ENCODE measurements around the gene CTRB2.
"Not testable (repeated sequence)": the region's sequence is repeated elsewhere in the genome, so short reads cannot be mapped to it uniquely, and the experiment has no call there.

Gene CTRB2

GRCh38 chr16:75217389-75217851, 10.5 kb upstream of the CTRB2 start:
- H3K9ac ChIP-seq (ENCODE audit: low read depth in 1 of 2, low read length in 2 of 2): no peak overlapping the region
- H3K4me3 ChIP-seq (ENCODE audit: low read depth in 1 of 2, low read length in 2 of 2): no peak overlapping the region
- no peaks in the 10 kb centered on the region for H3K4me1 ChIP-seq (ENCODE audit: control insufficient read depth in 1 of 2, insufficient read depth in 2 of 2, low read length in 2 of 2)
- no peaks in the 10 kb centered on the region for H3K36me3 ChIP-seq (ENCODE audit: control insufficient read depth in 1 of 2, insufficient read depth in 2 of 2, low read length in 2 of 2)
- H3K27me3 ChIP-seq (ENCODE audit: control insufficient read depth in 1 of 2, insufficient read depth in 2 of 2, low read length in 2 of 2): no peaks in the 10 kb centered on the region
- H3K27ac ChIP-seq (ENCODE audit: low read depth, low read length): no peak overlapping the region
- no peaks in the 10 kb centered on the region for H3K9me3 ChIP-seq (ENCODE audit: control insufficient read depth in 1 of 2, low read length in 2 of 2)

- no peaks in the 10 kb centered on the region for H3K27me3 ChIP-seq (ENCODE audit: control insufficient read depth in 1 of 2, insufficient read depth in 2 of 2, low read length in 2 of 2)
- no peak overlapping the region for H3K4me3 ChIP-seq (ENCODE audit: low read depth in 1 of 2, low read length in 2 of 2)
- H3K4me1 ChIP-seq (ENCODE audit: control insufficient read depth in 1 of 2, insufficient read depth in 2 of 2, low read length in 2 of 2): no peaks in the 10 kb centered on the region
- H3K9ac ChIP-seq (ENCODE audit: low read depth in 1 of 2, low read length in 2 of 2): no peak overlapping the region
- H3K9me3 ChIP-seq (ENCODE audit: control insufficient read depth in 1 of 2, low read length in 2 of 2): no peaks in the 10 kb centered on the region
- no peaks in the 10 kb centered on the region for H3K36me3 ChIP-seq (ENCODE audit: control insufficient read depth in 1 of 2, insufficient read depth in 2 of 2, low read length in 2 of 2)
- no peak overlapping the region for H3K27ac ChIP-seq (ENCODE audit: low read depth, low read length)
Observed at GRCh38 chr16:75216576-75216975, 9.6 kb upstream of the CTRB2 start.

- no peak overlapping the region for H3K9ac ChIP-seq (ENCODE audit: low read depth in 1 of 2, low read length in 2 of 2)
- no peaks in the 10 kb centered on the region for H3K27me3 ChIP-seq (ENCODE audit: control insufficient read depth in 1 of 2, insufficient read depth in 2 of 2, low read length in 2 of 2)
- no peaks in the 10 kb centered on the region for H3K4me1 ChIP-seq (ENCODE audit: control insufficient read depth in 1 of 2, insufficient read depth in 2 of 2, low read length in 2 of 2)
- H3K27ac ChIP-seq (ENCODE audit: low read depth, low read length): no peak overlapping the region
- H3K9me3 ChIP-seq (ENCODE audit: control insufficient read depth in 1 of 2, low read length in 2 of 2): no peaks in the 10 kb centered on the region
- H3K36me3 ChIP-seq (ENCODE audit: control insufficient read depth in 1 of 2, insufficient read depth in 2 of 2, low read length in 2 of 2): no peaks in the 10 kb centered on the region
- no peak overlapping the region for H3K4me3 ChIP-seq (ENCODE audit: low read depth in 1 of 2, low read length in 2 of 2)
Observed at GRCh38 chr16:75216127-75216526, 9.2 kb upstream of the CTRB2 start.

GRCh38 chr16:75211286-75211685, 4.3 kb upstream of the CTRB2 start:
- H3K27me3 ChIP-seq (ENCODE audit: control insufficient read depth in 1 of 2, insufficient read depth in 2 of 2, low read length in 2 of 2); H3K9me3 ChIP-seq (ENCODE audit: control insufficient read depth in 1 of 2, low read length in 2 of 2); H3K27ac ChIP-seq (ENCODE audit: low read depth, low read length); H3K9ac ChIP-seq (ENCODE audit: low read depth in 1 of 2, low read length in 2 of 2); H3K36me3 ChIP-seq (ENCODE audit: control insufficient read depth in 1 of 2, insufficient read depth in 2 of 2, low read length in 2 of 2); H3K4me1 ChIP-seq (ENCODE audit: control insufficient read depth in 1 of 2, insufficient read depth in 2 of 2, low read length in 2 of 2); H3K4me3 ChIP-seq (ENCODE audit: low read depth in 1 of 2, low read length in 2 of 2): not testable (repeated sequence)

- Histone ChIP-seq H3K27me3 (ENCODE audit: control insufficient read depth in 1 of 2, insufficient read depth in 2 of 2, low read length in 2 of 2) (no peaks in the 10 kb centered on the region), H3K4me3 (ENCODE audit: low read depth in 1 of 2, low read length in 2 of 2) (no peak overlapping the region), H3K36me3 (ENCODE audit: control insufficient read depth in 1 of 2, insufficient read depth in 2 of 2, low read length in 2 of 2) (no peaks in the 10 kb centered on the region), H3K4me1 (ENCODE audit: control insufficient read depth in 1 of 2, insufficient read depth in 2 of 2, low read length in 2 of 2) (no peaks in the 10 kb centered on the region), H3K9me3 (ENCODE audit: control insufficient read depth in 1 of 2, low read length in 2 of 2) (no peaks in the 10 kb centered on the region), H3K27ac (ENCODE audit: low read depth, low read length) (no peak overlapping the region), H3K9ac (ENCODE audit: low read depth in 1 of 2, low read length in 2 of 2) (no peak overlapping the region)
Observed at GRCh38 chr16:75209944-75210343, 3.0 kb upstream of the CTRB2 start.

- not testable (repeated sequence) for H3K36me3 ChIP-seq (ENCODE audit: control insufficient read depth in 1 of 2, insufficient read depth in 2 of 2, low read length in 2 of 2); H3K4me3 ChIP-seq (ENCODE audit: low read depth in 1 of 2, low read length in 2 of 2); H3K27ac ChIP-seq (ENCODE audit: low read depth, low read length); H3K9me3 ChIP-seq (ENCODE audit: control insufficient read depth in 1 of 2, low read length in 2 of 2); H3K9ac ChIP-seq (ENCODE audit: low read depth in 1 of 2, low read length in 2 of 2); H3K4me1 ChIP-seq (ENCODE audit: control insufficient read depth in 1 of 2, insufficient read depth in 2 of 2, low read length in 2 of 2); H3K27me3 ChIP-seq (ENCODE audit: control insufficient read depth in 1 of 2, insufficient read depth in 2 of 2, low read length in 2 of 2)
Observed at GRCh38 chr16:75209514-75209913, 2.6 kb upstream of the CTRB2 start.

GRCh38 chr16:75208861-75209505, 2.0 kb upstream of the CTRB2 start:
- H3K9ac ChIP-seq (ENCODE audit: low read depth in 1 of 2, low read length in 2 of 2): no peak overlapping the region
- no peak overlapping the region for H3K4me3 ChIP-seq (ENCODE audit: low read depth in 1 of 2, low read length in 2 of 2)
- no peaks in the 10 kb centered on the region for H3K4me1 ChIP-seq (ENCODE audit: control insufficient read depth in 1 of 2, insufficient read depth in 2 of 2, low read length in 2 of 2)
- no peaks in the 10 kb centered on the region for H3K9me3 ChIP-seq (ENCODE audit: control insufficient read depth in 1 of 2, low read length in 2 of 2)
- H3K36me3 ChIP-seq (ENCODE audit: control insufficient read depth in 1 of 2, insufficient read depth in 2 of 2, low read length in 2 of 2): no peaks in the 10 kb centered on the region
- H3K27me3 ChIP-seq (ENCODE audit: control insufficient read depth in 1 of 2, insufficient read depth in 2 of 2, low read length in 2 of 2): no peaks in the 10 kb centered on the region
- H3K27ac ChIP-seq (ENCODE audit: low read depth, low read length): no peak overlapping the region

- Histone ChIP-seq H3K9ac (ENCODE audit: low read depth in 1 of 2, low read length in 2 of 2) (no peak overlapping the region), H3K27me3 (ENCODE audit: control insufficient read depth in 1 of 2, insufficient read depth in 2 of 2, low read length in 2 of 2) (no peaks in the 10 kb centered on the region), H3K4me3 (ENCODE audit: low read depth in 1 of 2, low read length in 2 of 2) (no peak overlapping the region), H3K36me3 (ENCODE audit: control insufficient read depth in 1 of 2, insufficient read depth in 2 of 2, low read length in 2 of 2) (no peaks in the 10 kb centered on the region), H3K27ac (ENCODE audit: low read depth, low read length) (no peak overlapping the region), H3K4me1 (ENCODE audit: control insufficient read depth in 1 of 2, insufficient read depth in 2 of 2, low read length in 2 of 2) (no peaks in the 10 kb centered on the region), H3K9me3 (ENCODE audit: control insufficient read depth in 1 of 2, low read length in 2 of 2) (no peaks in the 10 kb centered on the region)
Observed at GRCh38 chr16:75208242-75208825, 1.4 kb upstream of the CTRB2 start.

- Histone ChIP-seq H3K9me3 (ENCODE audit: control insufficient read depth in 1 of 2, low read length in 2 of 2) (no peaks in the 10 kb centered on the region), H3K27ac (ENCODE audit: low read depth, low read length) (no peak overlapping the region), H3K9ac (ENCODE audit: low read depth in 1 of 2, low read length in 2 of 2) (no peak overlapping the region), H3K4me3 (ENCODE audit: low read depth in 1 of 2, low read length in 2 of 2) (no peak overlapping the region), H3K4me1 (ENCODE audit: control insufficient read depth in 1 of 2, insufficient read depth in 2 of 2, low read length in 2 of 2) (no peaks in the 10 kb centered on the region), H3K27me3 (ENCODE audit: control insufficient read depth in 1 of 2, insufficient read depth in 2 of 2, low read length in 2 of 2) (no peaks in the 10 kb centered on the region), H3K36me3 (ENCODE audit: control insufficient read depth in 1 of 2, insufficient read depth in 2 of 2, low read length in 2 of 2) (no peaks in the 10 kb centered on the region)
Observed at GRCh38 chr16:75207831-75208230, 870 bp upstream of the CTRB2 start.

- not testable (repeated sequence) for H3K36me3 ChIP-seq (ENCODE audit: control insufficient read depth in 1 of 2, insufficient read depth in 2 of 2, low read length in 2 of 2); H3K9me3 ChIP-seq (ENCODE audit: control insufficient read depth in 1 of 2, low read length in 2 of 2); H3K9ac ChIP-seq (ENCODE audit: low read depth in 1 of 2, low read length in 2 of 2); H3K27me3 ChIP-seq (ENCODE audit: control insufficient read depth in 1 of 2, insufficient read depth in 2 of 2, low read length in 2 of 2); H3K27ac ChIP-seq (ENCODE audit: low read depth, low read length); H3K4me1 ChIP-seq (ENCODE audit: control insufficient read depth in 1 of 2, insufficient read depth in 2 of 2, low read length in 2 of 2); H3K4me3 ChIP-seq (ENCODE audit: low read depth in 1 of 2, low read length in 2 of 2)
Observed at GRCh38 chr16:75205961-75206748, 806 bp downstream of the CTRB2 start.

Measured in duodenal mucosa (tissue), 2 donors.